Putamen (tissue), 1 donor: Measurements from ENCODE around the gene WIZ.

Experiments
- DNase-seq: peaks from one replicate; pipeline ENCODE4 v3.0.0-alpha.2; 2016; ENCODE audit warnings: low spot score

WIZ gene

DNA sequence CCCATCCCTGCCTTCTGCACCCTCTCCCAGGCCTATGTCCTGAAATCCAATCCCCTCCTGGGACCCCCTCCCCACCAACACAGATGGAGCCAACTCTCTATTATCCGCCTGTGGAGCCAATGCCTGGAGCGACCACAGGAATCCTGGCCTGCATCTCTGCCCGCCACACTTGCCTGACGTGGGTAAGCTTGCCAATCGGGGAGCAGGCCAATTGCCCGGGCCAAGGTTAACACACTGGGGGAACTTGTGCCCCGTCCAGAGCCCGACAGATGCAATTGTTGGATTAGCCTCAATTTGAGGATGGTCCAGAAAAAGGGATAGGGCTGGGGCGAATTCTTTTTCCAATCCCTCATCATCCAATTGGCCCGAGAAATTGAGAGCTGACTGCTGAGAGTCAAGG is 5.9 kb downstream of the WIZ start:
- DNase-seq, result no peak

DNA sequence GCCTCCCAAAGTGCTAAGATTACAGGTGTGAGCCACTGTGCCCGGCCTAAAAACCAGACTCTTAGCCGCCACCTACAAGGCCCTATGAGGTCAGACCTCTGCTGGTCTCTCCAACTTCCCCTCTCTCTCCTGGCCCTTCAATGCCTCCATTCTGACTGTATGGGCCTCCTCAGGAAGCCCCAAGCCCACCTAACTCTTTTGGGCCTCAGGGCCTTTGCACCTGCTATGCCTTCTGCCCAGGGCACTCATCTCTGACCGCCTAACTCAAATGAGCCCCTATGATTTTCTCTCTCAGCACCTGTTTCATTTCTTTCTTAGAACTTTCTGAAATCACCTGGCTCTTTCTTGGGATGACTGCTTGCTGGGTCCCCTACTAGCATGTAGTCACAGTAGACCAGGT is 6.4 kb downstream of the WIZ start:
- DNase-seq, result no peak

DNA sequence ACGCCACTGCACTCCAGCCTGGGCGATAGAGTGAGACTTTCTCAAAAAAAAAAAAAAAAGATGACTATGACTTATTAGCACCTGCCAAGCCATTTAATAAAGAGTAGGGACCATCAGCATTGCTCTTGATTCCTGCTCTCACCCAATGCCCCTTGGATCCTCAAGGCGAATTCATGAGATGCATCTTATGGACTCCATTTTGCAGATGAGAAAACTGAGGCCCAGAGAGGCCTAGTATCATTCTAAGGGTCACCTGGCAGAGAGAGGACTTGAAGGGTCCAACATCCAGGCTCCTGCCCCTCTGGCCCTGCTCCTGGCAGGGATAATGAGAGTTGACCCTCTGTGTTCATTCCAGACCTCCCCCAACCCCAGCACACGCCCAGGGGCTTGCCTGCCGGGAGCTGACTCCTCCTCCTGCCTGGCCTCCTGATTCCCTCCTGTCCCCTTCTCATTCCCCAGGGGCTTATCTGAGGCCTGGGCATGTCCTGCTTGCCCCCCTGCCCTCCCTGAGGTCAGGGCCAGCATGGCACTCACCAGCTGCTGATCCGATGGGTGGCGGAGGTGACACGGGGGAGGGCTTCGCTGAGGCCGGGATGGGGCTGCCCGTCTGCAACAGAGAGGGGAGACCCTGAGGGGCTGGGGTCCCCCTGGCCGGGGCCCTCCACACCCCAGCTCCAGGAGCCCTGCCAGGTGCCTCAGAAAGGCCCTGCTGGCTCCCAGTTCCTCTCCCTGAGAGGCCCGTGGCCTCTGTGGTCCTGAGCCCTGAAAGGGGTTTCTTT is 7.4 kb downstream of the WIZ start:
- no peak for DNase-seq

DNA sequence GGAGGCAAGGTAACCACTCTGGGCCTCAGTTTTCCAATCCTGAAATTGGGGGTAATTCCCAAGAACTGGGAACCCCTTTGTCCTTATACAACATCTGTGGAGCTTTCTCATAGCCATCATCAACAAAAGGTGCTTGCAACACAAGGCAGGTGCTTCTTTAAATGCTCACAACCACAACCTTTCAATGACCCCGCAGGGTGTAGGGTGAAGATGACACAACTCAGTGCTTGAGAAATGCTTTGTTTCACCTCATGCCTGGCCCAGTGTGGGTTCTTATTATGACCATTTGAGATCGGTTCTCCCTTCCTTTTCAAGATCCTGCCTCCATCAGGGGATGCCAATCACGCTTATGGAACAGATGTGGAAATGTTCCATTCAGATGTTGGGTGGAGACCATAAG is 8.4 kb downstream of the WIZ start:
- no peak for DNase-seq

DNA sequence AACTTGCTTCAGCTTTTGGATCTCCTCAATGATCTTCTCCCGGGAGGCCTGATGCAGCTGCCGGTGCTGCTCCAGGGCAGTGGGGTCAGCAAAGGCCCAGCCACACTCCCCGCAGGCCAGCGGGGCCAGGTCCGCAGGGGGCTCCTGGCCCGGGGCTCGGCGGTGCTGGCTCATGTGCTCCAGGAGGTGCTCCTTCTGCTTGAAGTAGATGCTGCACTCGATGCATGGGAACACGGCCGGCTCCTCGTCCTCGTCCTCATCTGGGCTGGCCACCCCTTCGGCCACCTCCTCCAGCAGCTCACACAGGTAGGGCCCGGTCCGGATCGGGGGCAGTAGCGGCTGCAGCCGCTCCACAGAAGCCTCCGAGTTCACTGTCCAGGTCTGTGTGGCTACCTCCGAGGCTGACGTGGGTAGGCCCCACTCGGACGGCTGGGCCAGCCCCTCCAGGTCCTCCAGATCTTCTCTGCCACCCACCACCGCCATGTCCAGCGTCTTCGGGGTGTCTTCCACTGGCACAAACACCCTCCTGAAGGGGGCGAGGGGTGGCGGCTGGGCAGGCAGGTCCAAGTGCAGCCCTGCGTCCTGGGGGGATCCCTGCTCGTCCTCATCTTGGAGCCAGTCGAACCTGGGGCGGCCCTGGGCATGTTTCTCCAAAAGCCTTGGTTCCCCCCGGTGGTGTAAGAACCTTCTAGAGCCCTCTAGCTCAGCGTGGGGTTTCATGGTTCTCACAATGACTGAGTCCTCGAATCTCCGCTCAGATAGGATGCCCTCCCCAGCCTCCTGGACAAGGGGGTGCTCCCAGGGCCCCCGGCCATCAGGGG is 9.7 kb downstream of the WIZ start:
- DNase-seq, result no peak

DNA sequence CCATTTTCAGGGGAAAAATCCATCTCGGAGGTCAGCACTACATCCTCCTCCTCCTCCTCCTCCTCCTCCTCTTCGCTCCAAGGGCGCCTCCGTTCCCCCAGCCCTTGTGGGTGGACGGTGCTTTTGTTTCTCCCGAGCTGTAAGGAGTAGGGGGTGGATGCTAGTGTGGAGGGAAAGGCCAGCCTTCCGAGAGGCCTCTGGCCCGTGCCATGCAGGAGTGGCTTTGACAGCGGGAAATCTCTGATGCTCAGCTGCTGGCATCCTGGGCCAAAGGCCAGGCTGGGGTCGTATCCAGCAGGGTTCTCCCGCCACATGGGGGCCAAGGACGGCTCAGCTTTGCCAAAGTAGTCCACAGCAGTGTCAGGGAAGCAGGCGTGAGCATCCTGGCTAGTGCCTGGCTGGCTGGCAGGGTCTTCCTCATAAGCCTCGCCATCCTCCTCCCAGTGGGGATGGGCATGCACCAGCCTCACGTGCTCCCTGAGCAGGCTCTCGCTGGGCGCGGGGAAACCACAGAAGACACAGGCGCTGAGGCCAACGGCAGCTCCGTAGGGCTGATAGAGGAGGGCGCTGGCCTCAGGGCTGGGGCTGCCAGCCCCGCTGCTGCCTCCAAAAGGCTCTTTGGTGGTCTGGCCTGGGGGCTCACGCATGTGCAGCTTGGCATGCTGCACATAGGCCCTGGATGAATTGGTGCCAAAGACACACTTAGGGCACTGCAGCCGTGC is 10.5 kb downstream of the WIZ start:
- DNase-seq, result no peak

DNA sequence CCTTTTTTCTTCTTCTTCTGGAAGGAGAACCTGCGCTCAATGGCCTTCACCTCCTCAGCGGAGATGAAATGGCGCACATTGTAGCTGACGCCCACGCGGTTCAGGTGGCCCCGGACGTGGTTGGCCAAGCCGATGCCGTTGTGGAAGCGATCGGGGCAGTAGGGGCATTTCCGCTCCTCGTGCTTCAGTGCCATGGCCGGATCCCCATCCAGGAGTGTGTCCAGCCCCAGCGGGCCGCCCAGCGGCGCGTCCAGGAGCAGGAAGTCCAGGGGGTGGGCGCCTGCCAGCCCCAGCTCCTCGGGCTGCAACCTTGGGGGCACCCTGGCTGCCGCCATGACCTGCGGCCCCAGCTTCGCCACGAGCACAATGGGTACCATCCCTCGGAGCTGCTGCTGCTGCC is 11.2 kb downstream of the WIZ start:
- no peak for DNase-seq

DNA sequence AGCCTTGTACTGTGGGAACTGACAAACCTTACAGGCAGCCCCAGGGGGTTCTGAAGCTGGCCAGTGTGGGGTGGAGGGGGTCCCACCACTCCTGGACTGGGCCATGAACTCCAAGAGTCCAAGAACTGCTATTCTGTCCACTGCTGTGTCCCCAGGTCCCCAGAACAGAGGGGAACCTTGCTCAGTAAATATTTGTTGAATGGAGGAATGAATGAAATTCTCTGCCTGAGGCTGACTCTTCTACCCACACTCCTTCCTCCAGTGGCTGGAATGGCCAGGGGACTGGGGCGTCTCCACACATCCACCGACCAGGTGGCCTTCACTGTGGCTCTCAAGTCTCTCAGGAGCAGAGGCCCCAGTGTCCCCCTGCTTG is 11.6 kb downstream of the WIZ start:
- DNase-seq, result no peak

DNA sequence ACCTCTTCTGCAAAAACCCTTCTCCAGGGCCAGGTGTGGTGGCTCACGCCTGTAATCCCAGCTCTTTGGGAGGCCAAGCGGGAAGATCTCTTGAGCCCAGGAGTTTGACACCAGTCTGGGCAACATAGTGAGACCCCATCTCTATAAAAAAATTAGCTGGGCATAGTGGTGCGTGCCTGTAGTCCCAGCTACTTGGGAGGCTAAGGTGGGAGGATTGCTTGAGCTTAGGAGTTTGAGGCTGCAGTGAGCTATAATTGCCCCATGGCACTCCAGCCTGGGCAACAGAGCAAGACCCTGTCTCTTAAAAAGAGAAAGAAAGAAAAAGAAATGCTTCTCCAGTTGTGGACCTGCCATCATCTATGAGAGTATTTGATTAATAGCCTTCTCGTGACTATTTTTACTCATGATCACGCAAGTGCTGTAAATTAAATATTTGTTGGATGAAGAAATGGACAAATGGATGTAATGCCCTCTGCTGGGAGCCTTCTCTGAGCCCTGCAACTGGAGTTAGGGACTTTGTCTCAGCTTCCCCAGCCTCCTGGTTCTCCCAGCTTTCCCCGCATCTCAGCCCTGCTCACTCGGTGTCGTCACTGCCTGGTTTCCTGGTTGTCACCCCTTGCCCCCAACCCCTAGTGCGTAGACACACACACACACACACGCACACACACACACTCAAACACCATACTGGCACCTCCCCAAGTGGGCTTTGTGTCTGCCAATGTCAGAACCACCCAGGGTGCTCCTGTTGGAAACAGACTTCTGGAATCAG is 12.2 kb downstream of the WIZ start:
- DNase-seq, result no peak

DNA sequence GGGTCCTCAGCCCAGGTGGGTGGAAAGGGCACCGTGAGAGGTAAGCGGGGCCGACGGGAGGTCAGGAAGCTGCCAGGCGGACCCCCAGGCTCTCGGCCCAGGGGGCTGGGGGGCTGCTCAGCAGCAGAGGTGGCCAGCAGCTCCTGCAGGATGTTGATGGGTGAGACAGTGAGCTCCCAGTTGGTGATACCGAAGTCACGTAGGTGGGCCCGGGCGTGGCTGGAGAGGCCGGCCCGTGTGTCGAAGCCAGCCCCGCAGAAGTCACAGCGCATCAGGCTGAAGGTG is 13.0 kb downstream of the WIZ start:
- no peak for DNase-seq

DNA sequence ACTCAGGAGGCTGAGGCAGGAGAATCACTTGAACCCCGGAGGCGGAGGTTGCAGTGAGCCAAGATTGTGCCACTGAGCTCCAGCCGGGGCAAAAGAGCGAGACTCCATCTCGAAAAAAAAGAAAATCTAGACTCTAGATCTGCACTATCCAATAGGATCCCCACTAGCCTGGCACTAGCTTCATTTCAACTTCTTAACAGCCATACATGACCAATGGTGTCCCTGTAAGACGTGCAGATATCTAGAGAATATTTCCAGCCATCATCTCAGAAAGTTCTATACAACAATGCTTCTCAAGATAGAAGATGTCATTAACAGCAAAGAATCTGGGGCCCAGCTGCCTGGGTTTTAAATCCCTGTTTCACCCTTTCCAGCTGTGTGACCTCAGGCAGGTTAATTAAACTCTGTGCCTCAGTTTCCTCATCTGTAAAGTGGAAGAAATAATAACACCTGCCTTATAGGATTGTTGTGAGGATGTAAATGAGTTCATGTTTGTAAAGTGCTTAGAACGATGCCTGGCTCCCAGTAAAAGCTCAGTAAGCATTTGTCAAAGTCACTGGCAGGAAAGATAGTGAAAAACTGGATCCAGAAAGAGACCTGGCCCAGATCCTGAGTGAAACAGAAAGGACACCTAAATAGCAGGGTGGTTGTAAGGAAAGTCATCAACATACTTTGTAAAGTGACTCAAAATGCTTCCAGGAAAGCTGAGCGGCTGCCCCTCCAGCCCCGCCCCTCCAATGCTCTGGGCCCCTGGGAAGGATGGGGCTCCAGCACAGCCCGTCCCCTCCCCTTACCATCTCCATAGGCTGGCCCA is 13.5 kb downstream of the WIZ start:
- DNase-seq, result no peak

DNA sequence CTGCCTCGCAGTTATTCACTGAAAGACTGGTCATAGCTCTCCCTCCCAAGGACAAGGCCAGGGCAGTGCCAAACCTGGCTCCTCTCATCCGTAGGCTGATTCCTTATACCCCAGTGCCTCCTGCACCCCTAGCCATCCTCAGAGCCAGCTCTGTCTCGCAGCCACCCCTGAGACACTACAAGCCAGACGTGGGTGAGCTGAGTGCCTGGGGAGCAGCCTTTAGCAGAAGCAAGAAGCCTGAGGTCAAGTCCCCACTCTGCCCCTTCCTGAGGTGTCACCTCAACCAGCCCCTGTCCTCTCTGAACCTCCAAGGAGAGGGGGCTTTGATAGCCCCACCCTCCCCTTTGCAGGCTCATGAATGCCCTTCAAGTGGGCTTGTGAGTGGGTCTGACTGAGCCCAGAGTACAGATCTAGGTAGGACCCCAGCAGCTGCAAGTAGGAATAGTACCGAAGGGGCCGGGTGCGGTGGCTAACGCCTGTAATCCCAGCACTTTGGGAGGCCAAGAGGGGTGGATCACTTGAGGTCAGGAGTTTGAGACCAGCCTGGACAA is 16.2 kb downstream of the WIZ start:
- DNase-seq, result no peak

DNA sequence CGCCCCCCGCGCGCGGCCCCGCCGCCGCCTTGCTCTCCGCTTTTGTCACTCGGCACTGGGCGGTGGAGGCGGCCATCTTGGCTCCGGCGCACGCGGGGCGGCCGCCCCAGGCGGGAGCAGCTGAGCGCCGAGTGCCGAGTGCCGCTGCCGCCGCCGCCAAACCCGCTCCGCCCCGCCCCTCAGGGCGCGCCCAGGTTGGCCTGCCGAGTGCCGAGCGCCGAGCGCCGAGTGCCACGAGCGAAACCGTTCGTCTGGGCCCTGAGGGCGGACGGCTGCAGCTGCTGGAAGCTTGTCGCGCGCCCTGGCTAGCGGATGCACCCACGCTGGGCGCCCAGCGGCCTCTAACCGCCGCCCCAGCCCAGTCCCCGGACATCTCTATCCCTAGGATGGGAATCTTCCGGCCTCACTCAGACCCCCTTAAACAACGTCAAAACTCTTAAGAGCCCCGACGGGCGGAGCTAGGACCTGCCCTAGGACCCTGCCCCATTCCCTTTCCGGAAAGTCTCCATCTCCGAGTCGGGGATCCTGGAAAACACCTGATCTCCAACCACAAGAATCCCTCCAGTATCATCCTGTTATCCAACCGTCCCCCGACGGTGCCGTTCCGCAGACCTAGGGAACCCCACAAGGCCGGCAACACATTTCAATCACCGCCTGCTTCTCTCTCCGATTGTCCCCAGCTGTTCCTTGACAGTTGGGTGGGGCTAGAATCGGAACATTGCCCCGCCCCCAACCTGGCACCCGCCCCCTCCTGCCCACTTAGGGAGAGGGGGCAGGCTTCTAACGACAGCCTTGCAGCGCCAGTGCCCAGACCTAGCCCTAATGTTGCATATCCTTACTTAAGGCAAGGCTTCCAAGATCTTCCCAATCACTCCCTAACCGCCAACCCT is 16.9 kb downstream of the WIZ start:
- peak; percentile 91 for DNase-seq

DNA sequence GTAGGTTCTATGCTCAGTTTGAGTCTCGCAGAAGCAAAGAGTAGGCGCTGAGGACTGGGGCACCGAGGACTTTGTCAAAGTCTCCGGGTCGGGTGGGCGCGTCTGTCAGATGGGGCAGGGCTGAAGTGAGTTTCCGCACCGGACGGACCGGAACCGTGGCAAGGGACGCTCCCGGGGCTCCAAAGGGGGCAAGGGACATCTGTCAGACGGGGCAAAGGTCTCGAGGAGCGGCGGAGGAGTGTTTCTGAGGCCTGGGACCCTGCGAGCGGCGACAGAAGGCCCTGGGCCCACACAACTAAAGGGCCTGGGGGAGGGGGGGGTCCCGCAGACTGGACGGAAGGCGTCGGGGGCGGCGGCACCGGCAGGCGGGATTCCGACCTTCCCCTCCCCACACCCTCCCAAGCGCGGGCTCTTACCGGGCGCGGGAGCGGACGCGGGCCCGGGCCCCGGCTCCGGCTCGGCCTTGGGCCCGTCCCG is 17.7 kb downstream of the WIZ start:
- DNase-seq, result no peak

DNA sequence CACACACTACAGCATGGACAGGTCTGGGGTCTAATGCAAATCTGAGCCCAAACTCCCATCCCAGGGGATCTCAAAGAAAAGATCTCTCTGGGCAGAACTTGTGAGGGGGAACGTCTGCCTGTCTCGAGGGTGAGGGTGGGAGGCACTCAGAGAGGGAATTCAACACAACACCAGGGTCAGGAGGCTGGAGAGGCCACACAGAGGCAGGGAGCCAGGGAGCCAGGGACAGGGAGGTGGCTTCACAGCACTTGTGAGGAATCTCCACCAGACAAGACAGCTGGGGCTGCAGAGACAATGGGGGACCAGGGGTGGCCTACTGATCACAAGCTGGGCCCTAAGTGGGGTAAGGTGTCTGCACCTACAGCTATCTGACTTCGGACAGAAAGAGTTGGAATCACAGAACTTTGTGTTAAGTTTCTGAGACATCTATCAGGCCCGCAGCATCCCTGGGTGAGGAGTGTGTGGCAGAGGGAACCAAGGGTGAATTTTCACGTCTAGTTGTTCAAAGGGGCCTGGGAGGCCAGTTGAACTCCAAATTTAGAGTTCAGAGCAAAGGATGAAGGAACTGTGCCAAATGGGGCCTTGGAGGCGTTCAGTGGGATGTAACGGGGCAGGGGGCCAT is 18.2 kb downstream of the WIZ start:
- DNase-seq, result no peak

DNA sequence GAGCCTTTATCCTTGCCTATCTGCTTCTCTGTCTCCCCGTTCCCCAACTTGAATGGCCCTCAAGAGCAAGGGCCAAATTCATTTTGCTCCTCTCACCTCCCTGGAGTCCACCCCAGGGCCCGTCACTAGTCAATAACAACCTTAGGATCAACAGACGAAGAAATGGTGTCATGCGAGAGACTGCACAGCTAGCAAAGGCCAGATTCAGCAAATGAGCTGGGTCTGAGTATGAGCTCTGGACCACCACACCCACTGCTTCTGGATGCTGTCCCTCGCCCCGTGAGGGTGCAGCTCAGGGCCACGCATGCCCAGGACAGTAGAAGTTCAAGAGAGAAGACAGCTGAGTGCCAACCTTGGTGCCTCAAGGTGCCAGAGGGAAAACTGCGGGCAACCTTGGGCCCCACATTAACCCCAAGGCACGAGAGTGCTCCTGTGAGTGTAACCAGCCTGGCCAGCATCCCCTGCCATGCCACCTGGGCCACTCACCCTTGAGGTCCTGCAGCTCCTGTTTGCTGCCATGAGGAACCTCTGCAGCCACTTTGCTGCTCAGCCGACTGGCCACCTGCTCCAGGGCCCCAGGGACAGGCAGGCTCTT is 19.1 kb downstream of the WIZ start:
- no peak for DNase-seq

DNA sequence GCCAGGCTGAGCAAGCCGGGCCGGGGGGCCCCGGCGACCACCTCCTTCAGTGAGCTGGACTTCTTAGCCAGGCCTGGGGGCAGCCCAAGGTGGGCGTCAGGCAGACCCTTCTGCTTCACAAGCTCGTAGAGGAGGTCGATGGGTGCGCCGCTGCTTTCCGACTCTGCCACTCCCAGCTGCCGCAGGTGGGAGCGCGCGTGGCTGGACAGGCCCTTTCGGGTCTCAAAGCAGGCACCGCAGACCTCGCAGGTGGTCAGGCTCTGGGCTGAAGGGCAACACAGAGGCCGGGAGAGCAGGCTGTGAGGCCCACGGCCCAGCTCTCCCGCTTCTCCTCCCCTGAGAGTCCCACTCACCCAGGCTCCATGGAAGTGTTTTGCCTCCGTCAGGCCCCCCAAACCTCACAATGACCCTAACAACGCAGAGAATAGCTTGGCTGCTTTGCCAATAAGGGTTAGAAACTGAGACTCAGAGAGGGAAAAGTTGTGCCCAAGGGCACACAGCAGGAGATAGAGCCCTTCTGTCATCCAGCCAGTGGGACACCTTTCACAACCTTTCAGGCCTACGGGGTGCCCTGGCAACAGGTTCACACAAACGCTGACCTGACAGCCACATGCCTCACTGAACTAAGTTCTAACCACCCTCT is 19.8 kb downstream of the WIZ start:
- DNase-seq, result no peak

DNA sequence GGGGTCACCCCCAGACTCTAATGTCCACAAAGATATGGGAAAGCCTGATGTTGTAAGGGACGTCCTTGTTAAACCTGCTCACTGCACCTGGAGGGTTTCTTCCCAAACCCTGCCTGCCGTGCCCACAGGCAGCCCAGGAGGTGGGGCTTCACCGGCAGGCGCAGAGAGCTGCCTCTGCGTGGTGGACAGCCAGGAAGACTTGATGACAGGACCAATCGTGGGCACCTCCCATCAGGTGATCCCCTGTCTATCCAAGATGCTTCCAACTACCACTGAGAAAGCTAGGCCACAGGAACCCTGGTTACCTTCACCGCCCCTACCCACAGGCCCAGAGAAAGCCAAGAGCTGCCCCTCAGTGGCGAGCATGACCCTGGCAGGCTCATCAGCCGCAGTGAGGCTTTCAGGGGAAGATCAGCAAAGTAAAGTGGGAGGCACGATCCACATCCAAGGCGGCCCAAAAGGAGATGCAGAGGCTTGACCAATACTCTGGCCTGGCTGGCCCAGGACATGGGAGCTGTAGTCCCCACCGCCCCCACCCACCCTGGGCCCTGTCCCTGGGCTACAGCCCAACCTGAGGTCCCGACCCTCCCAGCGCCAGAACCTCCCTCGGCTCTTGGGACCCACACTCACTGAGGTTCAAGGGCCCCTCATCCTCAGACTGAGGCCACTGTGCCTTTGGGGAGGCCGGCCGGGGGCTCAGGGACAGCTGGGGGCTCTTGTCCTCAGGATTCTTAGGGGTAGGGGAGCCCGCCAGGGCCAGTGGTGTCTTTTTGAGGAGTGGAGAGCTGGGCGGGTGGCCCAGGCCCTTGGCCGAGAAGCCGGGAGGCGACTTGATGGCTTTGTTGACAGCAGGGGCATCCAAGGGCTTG is 20.6 kb downstream of the WIZ start:
- DNase-seq, result no peak
